Heart right ventricle (tissue), 16 donors: Measurements from ENCODE around the gene PPBP. TPM values are rescaled to one million over a fixed set of nuclear protein-coding genes. Genes with fewer than 3 reads are reported as not detected.

ENCODE experiments used
- ATAC-seq, 8 donors: fragments of 200-7000 bp; cut with Tn5 transposase; one replicate each; pipeline ENCODE4 v1.9.1; 2020; ENCODE audit warnings: mild to moderate bottlenecking in 8 of 8, moderate library complexity in 8 of 8, moderate number of reproducible peaks in 1 of 8
- DNase-seq, 2 donors: peaks; one replicate each; pipeline ENCODE4 v3.0.0-alpha.2; 2020
- H3K27ac ChIP-seq, 10 donors: fragments of 200-600 bp; sonication (generic) in 2 of 10; one replicate each; pipeline versions ENCODE4 v1.5.0 to v1.8.0; 2020 to 2022; ENCODE audit warnings: mild to moderate bottlenecking in 3 of 10
- H3K27me3 ChIP-seq, 7 donors: fragments of 200-600 bp; one replicate each; pipeline ENCODE4 v1.8.0; 2021 to 2022; ENCODE audit warnings: mild to moderate bottlenecking in 2 of 7
- H3K36me3 ChIP-seq, 9 donors: fragments of 200-600 bp; sonication (generic) in 1 of 9; one replicate each; pipeline versions ENCODE4 v1.5.0 to v1.8.0; 2020 to 2022; ENCODE audit warnings: mild to moderate bottlenecking in 2 of 9
- H3K4me1 ChIP-seq, 9 donors: fragments of 200-600 bp; sonication (generic) in 1 of 9; one replicate each; pipeline versions ENCODE4 v1.5.0 to v1.8.0; 2020 to 2022; ENCODE audit warnings: mild to moderate bottlenecking in 4 of 9
- H3K4me3 ChIP-seq, 10 donors: fragments of 200-600 bp; sonication (generic) in 2 of 10; one replicate each; pipeline versions ENCODE4 v1.5.0 to v1.8.0; 2020 to 2022; ENCODE audit warnings: mild to moderate bottlenecking in 7 of 10, moderate library complexity in 2 of 10
- H3K9me3 ChIP-seq, 11 donors: fragments of 200-600 bp in 10 of 11; sonication (generic) in 2 of 11; one replicate each; pipeline versions ENCODE4 v1.5.0 to v1.8.0; 2013 to 2022; ENCODE audit warnings: mild to moderate bottlenecking in 2 of 11, control low read depth in 1 of 11, moderate library complexity in 1 of 11
- WGBS, 2 donors: extraction: QIAGEN DNeasy Blood & Tissue Kit; methylation state at CpG; one replicate each; pipeline ENCODE4 v1.1.7; 2013; ENCODE audit warnings: inconsistent platforms in 1 of 2; 5-methylcytosine and 5-hydroxymethylcytosine counted together
- intact Hi-C, 10 donors: fragments of 100-400 bp; cut with DNase I; formaldehyde crosslinking; loops; one replicate each; pipeline versions ENCODE4 v1.11.1 to v1.14.2; 2022
- polyA plus RNA-seq, 2 donors: library from polyadenylated mRNA; stranded (reverse); fragments of 200-250 nt; gene quantifications; one replicate each; pipeline ENCODE4 v1.2.3, GENCODE V29; 2013
- total RNA-seq, 10 donors: library from RNA; stranded (reverse); fragmentation: NEBNext Ultra II Directional in 3 of 10; extraction: Animal tissue kit (Norgen Biotek cat#: 25700) in 3 of 10; gene quantifications; one replicate each; pipeline versions ENCODE4 v1.2.1 to v1.2.4, GENCODE V29; 2021 to 2023
- TF ChIP-seq, protein P1 (sequence below), 9 donors: fragments of 200-600 bp; sonication (generic) in 2 of 9; IDR thresholded peaks; one replicate each; pipeline versions ENCODE4 v1.5.0 to v1.8.0; 2021 to 2022; ENCODE audit warnings: antibody characterized with exemption in 9 of 9, mild to moderate bottlenecking in 5 of 9, moderate library complexity in 1 of 9
- donor health status: Arrhythmogenic right ventricular cardiomyopathy.
- donor health status: ischemic (EF 13 %, LVEDD 7.1; RV severe dilation, severe dysfunction).
- donor health status: healthy with polysubstance abuse.
- donor health status: DM: no; HTN: yes; CAD: no.
- donor health status: DM: no; HTN: no; CAD: no.
- donor health status: ischemic (EF 25% LVEDD 6.9; RV normal size, moderate dysfunction).
- donor health status: ischemic (EF 25% LVEDD 5.7; RV mildly dilated, moderate dysfunction).
- donor health status: healthy.
- donor health status: DM: yes; HTN: yes; CAD: no.
- donor health status: Ischemic cardiomyopathy.
- donor health status: ischemic (EF 35%, LVEDD 5.7; RV mildly dilated, moderate dysfunction).
- donor health status: nonischemic (EF 11% LVEDD 7.7; RV severe dilation, severe dysfunction).
- donor health status: DM: yes; HTN: yes; CAD: no.
- donor health status: PGD.
- donor health status: ischemic (EF 29% LVEDD 5.4; RV normal size, mild dysfunction).
- donor health status: nonischemic (EF 23%, LVEDD 6.1; RV moderate dilation, normal function).

The PPBP gene
- total and polyA plus RNA-seq, 12 donors = 0.42 to 1.5 (median 0.54) TPM; not detected in 4

GRCh38 chr4:74031576-74031975, 43.6 kb upstream of the PPBP start:
- TF ChIP-seq, protein P1, sequence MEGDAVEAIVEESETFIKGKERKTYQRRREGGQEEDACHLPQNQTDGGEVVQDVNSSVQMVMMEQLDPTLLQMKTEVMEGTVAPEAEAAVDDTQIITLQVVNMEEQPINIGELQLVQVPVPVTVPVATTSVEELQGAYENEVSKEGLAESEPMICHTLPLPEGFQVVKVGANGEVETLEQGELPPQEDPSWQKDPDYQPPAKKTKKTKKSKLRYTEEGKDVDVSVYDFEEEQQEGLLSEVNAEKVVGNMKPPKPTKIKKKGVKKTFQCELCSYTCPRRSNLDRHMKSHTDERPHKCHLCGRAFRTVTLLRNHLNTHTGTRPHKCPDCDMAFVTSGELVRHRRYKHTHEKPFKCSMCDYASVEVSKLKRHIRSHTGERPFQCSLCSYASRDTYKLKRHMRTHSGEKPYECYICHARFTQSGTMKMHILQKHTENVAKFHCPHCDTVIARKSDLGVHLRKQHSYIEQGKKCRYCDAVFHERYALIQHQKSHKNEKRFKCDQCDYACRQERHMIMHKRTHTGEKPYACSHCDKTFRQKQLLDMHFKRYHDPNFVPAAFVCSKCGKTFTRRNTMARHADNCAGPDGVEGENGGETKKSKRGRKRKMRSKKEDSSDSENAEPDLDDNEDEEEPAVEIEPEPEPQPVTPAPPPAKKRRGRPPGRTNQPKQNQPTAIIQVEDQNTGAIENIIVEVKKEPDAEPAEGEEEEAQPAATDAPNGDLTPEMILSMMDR (IDR thresholded peaks at IDR 0.05) = no peak
- intact Hi-C loops = loop anchor here in 4 of 10 donors (10.0 kb wide), 4 partner anchors 73 to 297 kb away; no protein-coding TSS in a partner anchor
- DNase-seq = no peak
- no peak for ATAC-seq
- Histone ChIP-seq H3K4me1 (peaks cover 0 to 10% (median 0%) of the 10 kb centered on the region in 9 donors), H3K4me3 (no peak overlapping the region), H3K36me3 (no peaks in the 10 kb centered on the region), H3K27me3 (peaks cover 0 to 8% (median 0%) of the 10 kb centered on the region in 7 donors), H3K27ac (no peak overlapping the region), H3K9me3 (peaks cover 0 to 10% (median 4%) of the 10 kb centered on the region in 11 donors)

DNA sequence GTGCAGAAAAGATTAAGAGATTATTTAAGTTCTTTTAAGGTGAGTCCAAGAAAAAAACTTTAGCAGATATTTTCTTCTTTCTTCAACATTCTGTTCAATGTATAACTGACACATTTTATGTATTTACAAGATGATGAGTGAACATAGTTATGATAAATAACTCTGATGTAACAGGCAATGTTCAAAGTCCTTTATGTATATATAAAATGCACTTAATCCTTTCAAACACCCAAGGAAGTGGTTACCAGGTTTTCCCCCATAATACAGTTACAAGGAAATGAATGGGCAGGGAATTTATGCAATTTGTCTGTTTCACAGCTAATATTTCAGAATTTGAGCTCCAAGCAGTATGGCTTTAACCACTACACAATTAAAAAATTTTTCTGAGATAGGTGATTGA, 42.3 kb upstream of the PPBP start:
- DNase-seq (no peak), ATAC-seq (no peak)
- H3K27me3 ChIP-seq = no peaks in the 10 kb centered on the region
- H3K36me3 ChIP-seq = no peaks in the 10 kb centered on the region
- intact Hi-C loops = loop anchor here in 4 of 10 donors (10.0 kb wide), 4 partner anchors 75 to 295 kb away; no protein-coding TSS in a partner anchor
- H3K9me3 ChIP-seq = peaks cover 0 to 17% (median 4%) of the 10 kb centered on the region in 11 donors
- no peak overlapping the region for H3K27ac ChIP-seq
- TF ChIP-seq, protein P1 (IDR thresholded peaks at IDR 0.05) = no peak
- H3K4me1 ChIP-seq = peaks cover 0 to 10% (median 0%) of the 10 kb centered on the region in 9 donors
- no peak overlapping the region for H3K4me3 ChIP-seq

GRCh38 chr4:74028504-74028903, 40.5 kb upstream of the PPBP start:
- TF ChIP-seq, protein P1 (IDR thresholded peaks at IDR 0.05) = no peak
- no peak overlapping the region for H3K27ac ChIP-seq
- H3K27me3 ChIP-seq = no peaks in the 10 kb centered on the region
- 53 to 56% methylated on average over 1 of the region's 1 CpG for WGBS, 2 donors
- no peaks in the 10 kb centered on the region for H3K36me3 ChIP-seq
- DNase-seq = no peak
- intact Hi-C loops = no loop called here
- H3K9me3 ChIP-seq = peaks cover 0 to 19% (median 4%) of the 10 kb centered on the region in 11 donors
- H3K4me1 ChIP-seq = peaks cover 0 to 10% (median 0%) of the 10 kb centered on the region in 9 donors
- ATAC-seq = no peak
- no peak overlapping the region for H3K4me3 ChIP-seq

GRCh38 chr4:74023709-74024108, 35.7 kb upstream of the PPBP start:
- intact Hi-C loops = no loop called here
- TF ChIP-seq, protein P1 (IDR thresholded peaks at IDR 0.05) = no peak
- H3K27me3 ChIP-seq = no peaks in the 10 kb centered on the region

More at GRCh38 chr4:74023709-74024108, 35.7 kb upstream of the PPBP start:
- H3K4me1 ChIP-seq = peaks cover 0 to 1% (median 0%) of the 10 kb centered on the region in 9 donors
- WGBS, 2 donors = 80 to 82% methylated on average over 2 of the region's 2 CpGs
- no peaks in the 10 kb centered on the region for H3K36me3 ChIP-seq
- DNase-seq (no peak), ATAC-seq (no peak)
- H3K4me3 ChIP-seq = no peak overlapping the region
- H3K9me3 ChIP-seq = peaks cover 0 to 16% (median 4%) of the 10 kb centered on the region in 11 donors
- H3K27ac ChIP-seq = no peak overlapping the region
